GM18868 (cell line): ENCODE results near the gene RANBP9.

Experiments
- ATAC-seq: cut with Tn5 transposase; IDR thresholded peaks from one replicate; pipeline ENCODE4 v1.9.1; 2021; ENCODE audit warnings: mild to moderate bottlenecking, moderate library complexity; ENCODE audit not compliant: unreplicated experiment

Gene RANBP9

GRCh38 chr6:13711324-13711732 lies 307 bp downstream of the RANBP9 start:
- ATAC-seq = peak; percentile 54

- peak; percentile 2 for ATAC-seq
These were observed 897 bp downstream of the RANBP9 start for GRCh38 chr6:13710552-13711323.

- no peak for ATAC-seq
These were observed 1.7 kb downstream of the RANBP9 start for GRCh38 chr6:13709689-13710551.

GRCh38 chr6:13708736-13709135 lies 2.9 kb downstream of the RANBP9 start:
- no peak for ATAC-seq

- ATAC-seq = no peak
These were observed 8.1 kb downstream of the RANBP9 start for GRCh38 chr6:13703496-13703895.

- no peak for ATAC-seq
These were observed 8.8 kb downstream of the RANBP9 start for GRCh38 chr6:13702809-13703302.

GRCh38 chr6:13700232-13700631 lies 11.4 kb downstream of the RANBP9 start:
- no peak for ATAC-seq

GRCh38 chr6:13698715-13699114 lies 12.9 kb downstream of the RANBP9 start:
- no peak for ATAC-seq

GRCh38 chr6:13697857-13698256 lies 13.8 kb downstream of the RANBP9 start:
- no peak for ATAC-seq

GRCh38 chr6:13696226-13696625 lies 15.4 kb downstream of the RANBP9 start:
- no peak for ATAC-seq

GRCh38 chr6:13695252-13695651 lies 16.4 kb downstream of the RANBP9 start:
- no peak for ATAC-seq

GRCh38 chr6:13694562-13694961 lies 17.1 kb downstream of the RANBP9 start:
- ATAC-seq = no peak

GRCh38 chr6:13689511-13690256 lies 22.0 kb downstream of the RANBP9 start:
- no peak for ATAC-seq

GRCh38 chr6:13688692-13689196 lies 22.9 kb downstream of the RANBP9 start:
- no peak for ATAC-seq

- no peak for ATAC-seq
These were observed 23.7 kb downstream of the RANBP9 start for GRCh38 chr6:13687917-13688351.

- no peak for ATAC-seq
These were observed 26.8 kb downstream of the RANBP9 start for GRCh38 chr6:13684855-13685254.

- ATAC-seq = no peak
These were observed 28.6 kb downstream of the RANBP9 start for GRCh38 chr6:13683038-13683437.

GRCh38 chr6:13682346-13682745 lies 29.3 kb downstream of the RANBP9 start:
- no peak for ATAC-seq

- ATAC-seq = no peak
These were observed 30.2 kb downstream of the RANBP9 start for GRCh38 chr6:13681305-13682061.

GRCh38 chr6:13680448-13680968 lies 31.1 kb downstream of the RANBP9 start:
- ATAC-seq = no peak
